PC-3 (cell line): ENCODE results near the gene PDGFC.

Experiments used
- CTCF ChIP-seq: fragments of 300-600 bp; sonication (generic); conservative IDR thresholded peaks from 2 replicates; pipeline ENCODE4 v1.5.1; 2017; ENCODE audit warnings: antibody characterized with exemption, low read depth, mild to moderate bottlenecking, low read length
- EZH2 ChIP-seq: fragments of 300-600 bp; sonication (generic); IDR thresholded peaks from one replicate; pipeline ENCODE4 v1.6.1; 2017; ENCODE audit warnings: antibody characterized with exemption, mild to moderate bottlenecking, low read length; ENCODE audit not compliant: unreplicated experiment

- TF ChIP-seq CTCF = no peak
- no peak for TF ChIP-seq EZH2
These were observed 100.7 kb downstream of the PDGFC start for GRCh38 chr4:156870861-156871260.
